Ishikawa (cell line): ENCODE results near the gene TANC1.

Experiments used
- CEBPB ChIP-seq: IDR thresholded peaks from 2 replicates; pipeline ENCODE4 v1.6.1; 2012
- CREB1 ChIP-seq: IDR thresholded peaks from 2 replicates; pipeline ENCODE4 v1.6.1; 2012; ENCODE audit warnings: low read depth
- EGR1 ChIP-seq: IDR thresholded peaks from 2 replicates; pipeline ENCODE4 v1.6.1; 2012
- EP300 ChIP-seq: IDR thresholded peaks from 2 replicates; pipeline ENCODE4 v1.6.1; 2012; ENCODE audit warnings: borderline replicate concordance
- FOXM1 ChIP-seq: IDR thresholded peaks from 2 replicates; pipeline ENCODE4 v1.6.1; 2012; ENCODE audit warnings: low read depth, borderline replicate concordance
- NFIC ChIP-seq: IDR thresholded peaks from 2 replicates; pipeline ENCODE4 v1.6.1; 2012
- RAD21 ChIP-seq: IDR thresholded peaks from 2 replicates; pipeline ENCODE4 v1.6.1; 2012; ENCODE audit warnings: low read depth
- TAF1 ChIP-seq: IDR thresholded peaks from 2 replicates; pipeline ENCODE4 v1.6.1; 2012; ENCODE audit warnings: low read depth, mild to moderate bottlenecking
- TCF12 ChIP-seq: IDR thresholded peaks from 2 replicates; pipeline ENCODE4 v1.6.1; 2012; ENCODE audit warnings: low read depth
- TEAD4 ChIP-seq: IDR thresholded peaks from 2 replicates; pipeline ENCODE4 v1.6.1; 2012
- YY1 ChIP-seq: IDR thresholded peaks from 2 replicates; pipeline ENCODE4 v1.6.1; 2012; ENCODE audit warnings: low read depth
- ZBTB7A ChIP-seq: IDR thresholded peaks from 2 replicates; pipeline ENCODE4 v1.6.1; 2012; ENCODE audit warnings: low read depth
- TF ChIP-seq, protein P1 (sequence below): IDR thresholded peaks from 2 replicates; pipeline ENCODE4 v1.6.1; 2012
- TF ChIP-seq, protein P2 (sequence below): IDR thresholded peaks from 2 replicates; pipeline ENCODE4 v1.6.1; 2012
- TF ChIP-seq, protein P3 (sequence below): IDR thresholded peaks from 2 replicates; pipeline ENCODE4 v1.6.1; 2012; ENCODE audit warnings: low read depth, mild to moderate bottlenecking

The TANC1 gene

DNA sequence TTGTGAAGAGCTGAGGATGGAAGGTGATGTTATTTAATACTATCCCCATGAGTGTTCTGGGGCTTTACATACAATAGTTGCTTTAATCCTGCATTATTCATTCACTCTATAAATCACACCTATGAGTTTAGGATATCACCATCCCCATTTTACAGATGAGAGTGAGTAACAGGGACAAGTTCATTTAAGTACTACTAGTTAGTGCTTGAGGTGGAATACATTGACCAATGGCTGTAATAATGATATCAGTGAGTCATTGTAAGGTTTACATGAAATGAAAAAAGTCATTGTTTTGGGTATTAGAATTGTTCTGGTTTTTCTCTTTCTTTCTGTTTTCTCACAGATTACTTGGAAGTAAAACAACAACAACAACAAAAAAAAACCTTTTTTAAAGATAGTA lies 42.5 kb downstream of the TANC1 start:
- TF ChIP-seq EGR1 = no peak
- TF ChIP-seq, protein P1, sequence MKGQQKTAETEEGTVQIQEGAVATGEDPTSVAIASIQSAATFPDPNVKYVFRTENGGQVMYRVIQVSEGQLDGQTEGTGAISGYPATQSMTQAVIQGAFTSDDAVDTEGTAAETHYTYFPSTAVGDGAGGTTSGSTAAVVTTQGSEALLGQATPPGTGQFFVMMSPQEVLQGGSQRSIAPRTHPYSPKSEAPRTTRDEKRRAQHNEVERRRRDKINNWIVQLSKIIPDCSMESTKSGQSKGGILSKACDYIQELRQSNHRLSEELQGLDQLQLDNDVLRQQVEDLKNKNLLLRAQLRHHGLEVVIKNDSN = no peak
- no peak for TF ChIP-seq FOXM1
- no peak for TF ChIP-seq ZBTB7A
- no peak for TF ChIP-seq RAD21
- TF ChIP-seq, protein P2, sequence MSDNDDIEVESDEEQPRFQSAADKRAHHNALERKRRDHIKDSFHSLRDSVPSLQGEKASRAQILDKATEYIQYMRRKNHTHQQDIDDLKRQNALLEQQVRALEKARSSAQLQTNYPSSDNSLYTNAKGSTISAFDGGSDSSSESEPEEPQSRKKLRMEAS = no peak
- no peak for TF ChIP-seq NFIC
- no peak for TF ChIP-seq TCF12
- TF ChIP-seq YY1 = no peak
- TF ChIP-seq EP300 = no peak
- TF ChIP-seq, protein P3, sequence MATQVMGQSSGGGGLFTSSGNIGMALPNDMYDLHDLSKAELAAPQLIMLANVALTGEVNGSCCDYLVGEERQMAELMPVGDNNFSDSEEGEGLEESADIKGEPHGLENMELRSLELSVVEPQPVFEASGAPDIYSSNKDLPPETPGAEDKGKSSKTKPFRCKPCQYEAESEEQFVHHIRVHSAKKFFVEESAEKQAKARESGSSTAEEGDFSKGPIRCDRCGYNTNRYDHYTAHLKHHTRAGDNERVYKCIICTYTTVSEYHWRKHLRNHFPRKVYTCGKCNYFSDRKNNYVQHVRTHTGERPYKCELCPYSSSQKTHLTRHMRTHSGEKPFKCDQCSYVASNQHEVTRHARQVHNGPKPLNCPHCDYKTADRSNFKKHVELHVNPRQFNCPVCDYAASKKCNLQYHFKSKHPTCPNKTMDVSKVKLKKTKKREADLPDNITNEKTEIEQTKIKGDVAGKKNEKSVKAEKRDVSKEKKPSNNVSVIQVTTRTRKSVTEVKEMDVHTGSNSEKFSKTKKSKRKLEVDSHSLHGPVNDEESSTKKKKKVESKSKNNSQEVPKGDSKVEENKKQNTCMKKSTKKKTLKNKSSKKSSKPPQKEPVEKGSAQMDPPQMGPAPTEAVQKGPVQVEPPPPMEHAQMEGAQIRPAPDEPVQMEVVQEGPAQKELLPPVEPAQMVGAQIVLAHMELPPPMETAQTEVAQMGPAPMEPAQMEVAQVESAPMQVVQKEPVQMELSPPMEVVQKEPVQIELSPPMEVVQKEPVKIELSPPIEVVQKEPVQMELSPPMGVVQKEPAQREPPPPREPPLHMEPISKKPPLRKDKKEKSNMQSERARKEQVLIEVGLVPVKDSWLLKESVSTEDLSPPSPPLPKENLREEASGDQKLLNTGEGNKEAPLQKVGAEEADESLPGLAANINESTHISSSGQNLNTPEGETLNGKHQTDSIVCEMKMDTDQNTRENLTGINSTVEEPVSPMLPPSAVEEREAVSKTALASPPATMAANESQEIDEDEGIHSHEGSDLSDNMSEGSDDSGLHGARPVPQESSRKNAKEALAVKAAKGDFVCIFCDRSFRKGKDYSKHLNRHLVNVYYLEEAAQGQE = no peak
- TF ChIP-seq CEBPB = no peak
- TF ChIP-seq CREB1 = no peak
- no peak for TF ChIP-seq TAF1

DNA sequence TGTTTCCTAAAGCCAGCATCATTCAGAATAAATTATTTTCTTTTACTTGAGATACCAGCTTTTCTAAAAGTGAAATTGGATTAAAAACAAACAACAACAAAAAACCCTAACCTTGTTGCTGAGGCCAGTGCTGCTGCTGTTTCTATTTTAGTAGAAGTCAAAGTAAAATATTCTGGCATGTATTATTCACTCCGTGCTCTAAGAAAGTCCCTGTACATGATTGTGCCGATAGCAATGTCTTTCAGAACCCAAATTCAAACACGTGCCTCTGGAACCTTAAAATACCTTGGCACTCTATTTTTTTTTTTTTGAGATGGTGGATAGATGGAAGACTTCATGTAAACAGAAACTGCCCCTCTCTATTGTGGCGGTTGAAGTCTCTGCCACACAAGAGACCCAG lies 43.7 kb downstream of the TANC1 start:
- TF ChIP-seq RAD21 (no peak), EP300 (no peak), NFIC (no peak), TEAD4 (no peak), CREB1 (no peak), EGR1 (no peak), TAF1 (no peak), FOXM1 (no peak), TCF12 (no peak), YY1 (no peak)
- TF ChIP-seq, protein P3 = no peak

DNA sequence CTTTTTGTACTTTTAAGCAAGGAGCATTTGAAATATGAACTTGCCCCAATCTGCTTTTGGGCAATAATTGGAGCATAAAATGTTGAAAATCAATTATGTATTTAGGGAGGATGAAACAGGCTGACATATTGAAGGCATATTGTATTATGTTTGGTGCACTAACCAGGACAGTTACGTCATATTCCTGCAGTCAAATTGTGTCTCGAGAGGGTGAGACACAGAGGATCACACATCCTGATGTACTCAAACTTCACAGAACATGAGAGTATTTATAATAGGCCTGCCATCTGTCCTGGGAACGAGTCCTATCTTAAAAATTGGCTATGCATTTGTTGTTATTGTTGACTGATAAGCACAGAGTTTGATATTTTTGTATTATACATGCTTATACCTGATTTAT lies 44.7 kb downstream of the TANC1 start:
- TF ChIP-seq CREB1 (no peak), EGR1 (no peak), TCF12 (no peak), YY1 (no peak), CEBPB (no peak), FOXM1 (no peak), NFIC (no peak), ZBTB7A (no peak), TAF1 (no peak), RAD21 (no peak), TEAD4 (no peak)
- TF ChIP-seq, protein P2 = no peak
- TF ChIP-seq, protein P3 = no peak
- TF ChIP-seq, protein P1 = no peak

DNA sequence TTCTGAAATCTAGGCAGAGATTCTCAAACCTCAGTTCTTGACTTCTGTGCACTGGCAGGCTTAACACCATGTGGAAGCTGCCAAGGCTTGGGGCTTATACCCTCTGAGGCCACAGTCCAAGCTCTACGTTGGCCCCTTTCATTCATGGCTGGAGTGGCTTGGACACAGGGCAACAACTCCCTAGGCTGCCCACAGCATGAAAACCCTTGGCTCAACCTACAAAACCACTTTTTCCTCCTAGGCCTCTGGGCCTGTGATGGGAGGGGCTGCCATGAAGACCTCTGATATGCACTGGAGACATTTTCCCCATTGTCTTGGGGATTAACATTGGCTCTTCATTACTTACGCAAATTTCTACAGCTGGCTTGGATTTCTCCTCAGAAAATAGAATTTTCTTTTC lies 46.7 kb downstream of the TANC1 start:
- TF ChIP-seq, protein P2 = no peak
- TF ChIP-seq TAF1 (no peak), CREB1 (no peak), RAD21 (no peak), NFIC (no peak), FOXM1 (no peak), CEBPB (no peak), EP300 (no peak), EGR1 (no peak), TEAD4 (no peak), YY1 (no peak), TCF12 (no peak), ZBTB7A (no peak)
- TF ChIP-seq, protein P1 = no peak
- TF ChIP-seq, protein P3 = no peak
